NCI-H146 treated with DMSO at 0.1 percent for 48 hours (cell line): ENCODE results near the gene PHLDB3.
A peak's percentile ranks its signal among the peaks of the same experiment; 100 is the strongest.
"Not testable (repeated sequence)": the region's sequence is repeated elsewhere in the genome, so short reads cannot be mapped to it uniquely, and the experiment has no call there.

Experiments used
- DNase-seq: peaks from one replicate; lab custom pipeline; 2025; ENCODE audit not compliant: unreplicated experiment; lab: John Stamatoyannopoulos, UW

The PHLDB3 gene

GRCh38 chr19:43527860-43528622, 23.5 kb upstream of the PHLDB3 start:
- DNase-seq, result no peak

GRCh38 chr19:43526884-43527859, 22.6 kb upstream of the PHLDB3 start, which contains the start of gene ETHE1:
ETHE1 (minus strand) TSS chr19:43527201; CDS start chr19:43527177, 24 bp downstream.
- DNase-seq, result peak; percentile 76

GRCh38 chr19:43525836-43526771, 21.6 kb upstream of the PHLDB3 start:
- no peak for DNase-seq

- no peak for DNase-seq
Observed at GRCh38 chr19:43524922-43525835, 20.6 kb upstream of the PHLDB3 start.

GRCh38 chr19:43523696-43524095, 19.1 kb upstream of the PHLDB3 start:
- not testable (repeated sequence) for DNase-seq

GRCh38 chr19:43522929-43523328, 18.4 kb upstream of the PHLDB3 start:
- DNase-seq, result no peak

- peak; percentile 62 for DNase-seq
Observed at GRCh38 chr19:43519436-43520088, 15.0 kb upstream of the PHLDB3 start.

- DNase-seq, result no peak
Observed at GRCh38 chr19:43518051-43518450, 13.5 kb upstream of the PHLDB3 start.

- DNase-seq, result not testable (repeated sequence)
Observed at GRCh38 chr19:43512399-43512798, 7.9 kb upstream of the PHLDB3 start.

- no peak for DNase-seq
Observed at GRCh38 chr19:43511324-43511723, 6.8 kb upstream of the PHLDB3 start.

GRCh38 chr19:43510713-43511112, 6.2 kb upstream of the PHLDB3 start:
- DNase-seq, result no peak

GRCh38 chr19:43507880-43508279, 3.3 kb upstream of the PHLDB3 start:
- no peak for DNase-seq

- no peak for DNase-seq
Observed at GRCh38 chr19:43506629-43507028, 2.1 kb upstream of the PHLDB3 start.

GRCh38 chr19:43505941-43506340, 1.4 kb upstream of the PHLDB3 start:
- no peak for DNase-seq

GRCh38 chr19:43505186-43505456, 575 bp upstream of the PHLDB3 start:
- no peak for DNase-seq

- peak; percentile 90 for DNase-seq
Observed at GRCh38 chr19:43503501-43504425, 783 bp downstream of the PHLDB3 start.

GRCh38 chr19:43502419-43502976, 2.0 kb downstream of the PHLDB3 start:
- DNase-seq, result no peak
